Measurements from ENCODE around the gene RUBCNL.

DNA sequence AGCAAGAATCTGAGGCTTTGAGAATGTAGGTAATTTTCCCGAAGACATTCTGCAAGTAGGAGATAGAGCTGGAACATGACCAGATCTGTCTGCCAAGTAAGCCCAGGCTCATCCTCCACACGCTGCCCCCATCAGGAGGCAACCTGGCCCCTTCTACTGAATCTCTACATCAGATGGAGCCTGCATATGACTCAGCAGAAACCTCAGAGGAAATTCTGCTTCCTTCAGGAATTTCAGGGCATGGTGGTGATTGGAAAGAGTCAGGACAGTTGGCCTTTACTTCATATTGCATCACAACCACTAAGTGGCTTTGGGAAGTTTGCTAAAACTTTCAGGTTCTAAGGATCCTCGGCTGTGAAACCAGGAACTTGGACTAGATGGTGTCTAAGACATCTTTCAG lies 90.1 kb downstream of the RUBCNL start:
- TF ChIP-seq POLR2A (IDR thresholded peaks at IDR 0.05), result no peak
- TF ChIP-seq, protein P1, sequence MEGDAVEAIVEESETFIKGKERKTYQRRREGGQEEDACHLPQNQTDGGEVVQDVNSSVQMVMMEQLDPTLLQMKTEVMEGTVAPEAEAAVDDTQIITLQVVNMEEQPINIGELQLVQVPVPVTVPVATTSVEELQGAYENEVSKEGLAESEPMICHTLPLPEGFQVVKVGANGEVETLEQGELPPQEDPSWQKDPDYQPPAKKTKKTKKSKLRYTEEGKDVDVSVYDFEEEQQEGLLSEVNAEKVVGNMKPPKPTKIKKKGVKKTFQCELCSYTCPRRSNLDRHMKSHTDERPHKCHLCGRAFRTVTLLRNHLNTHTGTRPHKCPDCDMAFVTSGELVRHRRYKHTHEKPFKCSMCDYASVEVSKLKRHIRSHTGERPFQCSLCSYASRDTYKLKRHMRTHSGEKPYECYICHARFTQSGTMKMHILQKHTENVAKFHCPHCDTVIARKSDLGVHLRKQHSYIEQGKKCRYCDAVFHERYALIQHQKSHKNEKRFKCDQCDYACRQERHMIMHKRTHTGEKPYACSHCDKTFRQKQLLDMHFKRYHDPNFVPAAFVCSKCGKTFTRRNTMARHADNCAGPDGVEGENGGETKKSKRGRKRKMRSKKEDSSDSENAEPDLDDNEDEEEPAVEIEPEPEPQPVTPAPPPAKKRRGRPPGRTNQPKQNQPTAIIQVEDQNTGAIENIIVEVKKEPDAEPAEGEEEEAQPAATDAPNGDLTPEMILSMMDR (IDR thresholded peaks at IDR 0.05), result no peak
